ENCODE results near the gene CREM.

GRCh38 chr10:35150308-35150707, 23.7 kb downstream of the CREM start:
- TF ChIP-seq POLR2AphosphoS5 (IDR thresholded peaks at IDR 0.05; ENCODE audit: low read depth, low read length) (no peak), POLR2A (IDR thresholded peaks at IDR 0.05; ENCODE audit: low read depth, low read length) (no peak), TAF1 (IDR thresholded peaks at IDR 0.05; ENCODE audit: low read depth, low read length) (no peak), SPI1 (IDR thresholded peaks at IDR 0.05; ENCODE audit: low read depth, low read length) (no peak)

All from GM12891 (cell line).